Measurements from ENCODE around the gene NAA80. TPM values are rescaled to one million over a fixed set of nuclear protein-coding genes. Genes with fewer than 3 reads are reported as not detected.
A peak's percentile ranks its signal among the peaks of the same experiment; 100 is the strongest.

Gene NAA80
- total and polyA plus RNA-seq, 2 of the 13 experiments (the other 11 are each of a cell fraction or from before 2014, with no cell fraction given), result 3.4 to 8.7 TPM

DNA sequence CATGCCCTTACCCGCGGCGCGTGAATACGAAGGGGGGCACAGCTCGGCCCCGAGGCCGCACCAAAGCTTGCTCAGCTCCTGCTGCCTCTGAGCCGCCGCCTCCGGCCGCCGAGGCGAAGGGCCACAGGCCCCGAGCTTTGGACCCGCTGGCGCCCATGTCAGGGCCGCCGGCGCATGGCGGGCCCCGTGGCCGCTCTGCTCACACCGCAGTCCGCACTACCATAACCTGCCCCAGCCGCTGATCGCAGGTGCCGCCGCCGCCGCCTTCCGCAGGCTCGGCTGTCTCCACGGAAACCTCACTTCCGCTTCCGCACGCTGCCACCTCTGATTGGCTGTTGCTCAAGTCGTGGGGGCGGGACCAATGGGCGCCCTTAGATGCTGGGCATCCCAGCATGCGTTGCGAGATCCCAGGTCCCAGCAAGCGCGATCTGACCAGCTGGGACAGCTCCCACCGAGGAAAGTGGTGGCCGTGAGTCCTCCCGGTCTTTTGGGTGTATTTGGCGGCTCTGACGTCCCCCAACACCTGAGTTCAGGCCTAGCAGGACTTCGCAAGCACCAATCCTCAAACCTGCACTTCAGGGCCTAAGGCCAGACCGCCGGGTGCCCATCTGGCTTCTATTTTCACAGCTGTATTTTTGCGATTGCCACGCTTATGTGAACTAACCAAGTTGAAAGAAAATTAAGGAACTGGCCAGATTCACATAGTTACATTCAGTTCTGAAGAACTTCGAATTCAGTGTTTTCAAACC lies 28.9 kb upstream of the NAA80 start, which contains the start of gene TUSC2 (continued):
- no peak for TF ChIP-seq ZNF512 (CRISPR knock-in tag; IDR thresholded peaks at IDR 0.05)
- TF ChIP-seq, protein P1, sequence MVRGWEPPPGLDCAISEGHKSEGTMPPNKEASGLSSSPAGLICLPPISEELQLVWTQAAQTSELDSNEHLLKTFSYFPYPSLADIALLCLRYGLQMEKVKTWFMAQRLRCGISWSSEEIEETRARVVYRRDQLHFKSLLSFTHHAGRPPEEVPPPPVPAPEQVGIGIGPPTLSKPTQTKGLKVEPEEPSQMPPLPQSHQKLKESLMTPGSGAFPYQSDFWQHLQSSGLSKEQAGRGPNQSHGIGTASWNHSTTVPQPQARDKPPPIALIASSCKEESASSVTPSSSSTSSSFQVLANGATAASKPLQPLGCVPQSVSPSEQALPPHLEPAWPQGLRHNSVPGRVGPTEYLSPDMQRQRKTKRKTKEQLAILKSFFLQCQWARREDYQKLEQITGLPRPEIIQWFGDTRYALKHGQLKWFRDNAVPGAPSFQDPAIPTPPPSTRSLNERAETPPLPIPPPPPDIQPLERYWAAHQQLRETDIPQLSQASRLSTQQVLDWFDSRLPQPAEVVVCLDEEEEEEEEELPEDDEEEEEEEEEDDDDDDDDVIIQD (CRISPR knock-in tag; IDR thresholded peaks at IDR 0.05; ENCODE audit: low read depth), result no peak; the same call in 1 of the 2 replicates
- TF ChIP-seq MIER2 (CRISPR knock-in tag; IDR thresholded peaks at IDR 0.05), result no peak
- peak; percentile 96 for TF ChIP-seq NFYC (CRISPR knock-in tag; IDR thresholded peaks at IDR 0.05)
- TF ChIP-seq, protein P2, sequence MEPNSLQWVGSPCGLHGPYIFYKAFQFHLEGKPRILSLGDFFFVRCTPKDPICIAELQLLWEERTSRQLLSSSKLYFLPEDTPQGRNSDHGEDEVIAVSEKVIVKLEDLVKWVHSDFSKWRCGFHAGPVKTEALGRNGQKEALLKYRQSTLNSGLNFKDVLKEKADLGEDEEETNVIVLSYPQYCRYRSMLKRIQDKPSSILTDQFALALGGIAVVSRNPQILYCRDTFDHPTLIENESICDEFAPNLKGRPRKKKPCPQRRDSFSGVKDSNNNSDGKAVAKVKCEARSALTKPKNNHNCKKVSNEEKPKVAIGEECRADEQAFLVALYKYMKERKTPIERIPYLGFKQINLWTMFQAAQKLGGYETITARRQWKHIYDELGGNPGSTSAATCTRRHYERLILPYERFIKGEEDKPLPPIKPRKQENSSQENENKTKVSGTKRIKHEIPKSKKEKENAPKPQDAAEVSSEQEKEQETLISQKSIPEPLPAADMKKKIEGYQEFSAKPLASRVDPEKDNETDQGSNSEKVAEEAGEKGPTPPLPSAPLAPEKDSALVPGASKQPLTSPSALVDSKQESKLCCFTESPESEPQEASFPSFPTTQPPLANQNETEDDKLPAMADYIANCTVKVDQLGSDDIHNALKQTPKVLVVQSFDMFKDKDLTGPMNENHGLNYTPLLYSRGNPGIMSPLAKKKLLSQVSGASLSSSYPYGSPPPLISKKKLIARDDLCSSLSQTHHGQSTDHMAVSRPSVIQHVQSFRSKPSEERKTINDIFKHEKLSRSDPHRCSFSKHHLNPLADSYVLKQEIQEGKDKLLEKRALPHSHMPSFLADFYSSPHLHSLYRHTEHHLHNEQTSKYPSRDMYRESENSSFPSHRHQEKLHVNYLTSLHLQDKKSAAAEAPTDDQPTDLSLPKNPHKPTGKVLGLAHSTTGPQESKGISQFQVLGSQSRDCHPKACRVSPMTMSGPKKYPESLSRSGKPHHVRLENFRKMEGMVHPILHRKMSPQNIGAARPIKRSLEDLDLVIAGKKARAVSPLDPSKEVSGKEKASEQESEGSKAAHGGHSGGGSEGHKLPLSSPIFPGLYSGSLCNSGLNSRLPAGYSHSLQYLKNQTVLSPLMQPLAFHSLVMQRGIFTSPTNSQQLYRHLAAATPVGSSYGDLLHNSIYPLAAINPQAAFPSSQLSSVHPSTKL (CRISPR knock-in tag; IDR thresholded peaks at IDR 0.05), result peak; percentile 12; the same call in 1 of the 2 replicates
- TF ChIP-seq, protein P3, sequence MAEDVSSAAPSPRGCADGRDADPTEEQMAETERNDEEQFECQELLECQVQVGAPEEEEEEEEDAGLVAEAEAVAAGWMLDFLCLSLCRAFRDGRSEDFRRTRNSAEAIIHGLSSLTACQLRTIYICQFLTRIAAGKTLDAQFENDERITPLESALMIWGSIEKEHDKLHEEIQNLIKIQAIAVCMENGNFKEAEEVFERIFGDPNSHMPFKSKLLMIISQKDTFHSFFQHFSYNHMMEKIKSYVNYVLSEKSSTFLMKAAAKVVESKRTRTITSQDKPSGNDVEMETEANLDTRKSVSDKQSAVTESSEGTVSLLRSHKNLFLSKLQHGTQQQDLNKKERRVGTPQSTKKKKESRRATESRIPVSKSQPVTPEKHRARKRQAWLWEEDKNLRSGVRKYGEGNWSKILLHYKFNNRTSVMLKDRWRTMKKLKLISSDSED (CRISPR knock-in tag; IDR thresholded peaks at IDR 0.05), result no peak
- TF ChIP-seq ZNF83 (CRISPR knock-in tag; IDR thresholded peaks at IDR 0.05; ENCODE audit: borderline replicate concordance), result no peak
- peak; percentile 81 for TF ChIP-seq SMAD3 (CRISPR knock-in tag; IDR thresholded peaks at IDR 0.05)
- TF ChIP-seq MLLT10 (CRISPR knock-in tag; IDR thresholded peaks at IDR 0.05), result no peak
- no peak for TF ChIP-seq ISX (CRISPR knock-in tag; conservative IDR thresholded peaks at IDR 0.05)
- peak; percentile 95 for TF ChIP-seq KDM2A (CRISPR knock-in tag; IDR thresholded peaks at IDR 0.05; ENCODE audit: borderline replicate concordance, low read depth)
- TF ChIP-seq ZNF552 (CRISPR knock-in tag; IDR thresholded peaks at IDR 0.05; ENCODE audit: borderline replicate concordance), result no peak
- TF ChIP-seq HOXA5 (CRISPR knock-in tag; IDR thresholded peaks at IDR 0.05), result peak; percentile 47; the same call in 1 of the 2 replicates
- TF ChIP-seq HNRNPL (IDR thresholded peaks at IDR 0.05; ENCODE audit: low read depth, low read length), result no peak
- TF ChIP-seq, protein P4, sequence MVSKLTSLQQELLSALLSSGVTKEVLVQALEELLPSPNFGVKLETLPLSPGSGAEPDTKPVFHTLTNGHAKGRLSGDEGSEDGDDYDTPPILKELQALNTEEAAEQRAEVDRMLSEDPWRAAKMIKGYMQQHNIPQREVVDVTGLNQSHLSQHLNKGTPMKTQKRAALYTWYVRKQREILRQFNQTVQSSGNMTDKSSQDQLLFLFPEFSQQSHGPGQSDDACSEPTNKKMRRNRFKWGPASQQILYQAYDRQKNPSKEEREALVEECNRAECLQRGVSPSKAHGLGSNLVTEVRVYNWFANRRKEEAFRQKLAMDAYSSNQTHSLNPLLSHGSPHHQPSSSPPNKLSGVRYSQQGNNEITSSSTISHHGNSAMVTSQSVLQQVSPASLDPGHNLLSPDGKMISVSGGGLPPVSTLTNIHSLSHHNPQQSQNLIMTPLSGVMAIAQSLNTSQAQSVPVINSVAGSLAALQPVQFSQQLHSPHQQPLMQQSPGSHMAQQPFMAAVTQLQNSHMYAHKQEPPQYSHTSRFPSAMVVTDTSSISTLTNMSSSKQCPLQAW (CRISPR knock-in tag; IDR thresholded peaks at IDR 0.05), result 0 out of 2 replicates have a peak, but pooled peaks have one; percentile 22
- no peak; the same call in 1 of the 2 replicates for TF ChIP-seq ZNF326 (CRISPR knock-in tag; IDR thresholded peaks at IDR 0.05; ENCODE audit: borderline replicate concordance)
- no peak for TF ChIP-seq FOXK2 (IDR thresholded peaks at IDR 0.05)
- peak; percentile 82 for TF ChIP-seq AGO2 (optimal IDR thresholded peaks at IDR 0.05; ENCODE audit: low read depth, low read length)
- TF ChIP-seq ZNF792 (CRISPR knock-in tag; IDR thresholded peaks at IDR 0.05), result no peak
- TF ChIP-seq CAMTA2 (CRISPR knock-in tag; IDR thresholded peaks at IDR 0.05; ENCODE audit: borderline replicate concordance), result no peak
